Adrenal gland (tissue), 12 donors: ENCODE data around the gene ZGLP1. TPM values are rescaled to one million over a fixed set of nuclear protein-coding genes. Genes with fewer than 3 reads are reported as not detected.

Experiments used
- DNase-seq, 7 donors: peaks; one replicate each; pipeline ENCODE4 v3.0.0-alpha.2; 2019 to 2020
- H3K27ac ChIP-seq, 5 donors: fragments of 200-600 bp; sonication (generic) in 4 of 5; 1 replicate in 3 of 5; 2 replicates in 2 of 5; pipeline versions ENCODE4 v1.5.1 to v1.8.0; 2016 to 2020; ENCODE audit warnings: mild to moderate bottlenecking in 1 of 5
- H3K27me3 ChIP-seq: fragments of 200-600 bp; 2 replicates; pipeline ENCODE4 v1.8.0; 2021
- H3K36me3 ChIP-seq, 2 donors: fragments of 200-600 bp; replicated peaks in 1 of 2; 1 replicate in 1 of 2; 2 replicates in 1 of 2; pipeline versions ENCODE4 v1.5.1 to v1.8.0; 2018 to 2022
- H3K4me1 ChIP-seq, 2 donors: fragments of 200-600 bp; replicated peaks in 1 of 2; 1 replicate in 1 of 2; 2 replicates in 1 of 2; pipeline versions ENCODE4 v1.5.1 to v1.8.0; 2018 to 2021
- H3K4me3 ChIP-seq, 4 donors: fragments of 200-600 bp; sonication (generic) in 3 of 4; one replicate each; pipeline ENCODE4 v1.5.1; 2016 to 2018
- H3K9me3 ChIP-seq, 3 donors: fragments of 200-600 bp; sonication (generic) in 1 of 3; replicated peaks in 1 of 3; 1 replicate in 2 of 3; 2 replicates in 1 of 3; pipeline versions ENCODE4 v1.5.1 to v1.8.0; 2016 to 2021
- CTCF ChIP-seq, 6 experiments: fragments of 450-650 bp in 4 of 6; fragments of 200-600 bp in 2 of 6; sonication (generic) in 1 of 6; IDR thresholded peaks; 1 replicate in 5 of 6; 2 replicates in 1 of 6; pipeline versions ENCODE4 v1.5.1 to v1.8.0; 2016 to 2021; ENCODE audit warnings: antibody characterized with exemption in 6 of 6, mild to moderate bottlenecking in 2 of 6, moderate library complexity in 1 of 6
- POLR2A ChIP-seq, 2 donors: fragments of 450-650 bp; IDR thresholded peaks; one replicate each; pipeline ENCODE4 v1.6.1; 2017; ENCODE audit warnings: antibody characterized with exemption in 2 of 2, mild to moderate bottlenecking in 2 of 2, moderate library complexity in 1 of 2
- WGBS, 4 donors: extraction: QIAGEN DNeasy Blood & Tissue Kit in 2 of 4; methylation state at CpG; one replicate each; pipeline versions ENCODE4 v1.1.5 to v1.1.7; 2013 to 2017; 5-methylcytosine and 5-hydroxymethylcytosine counted together
- intact Hi-C, 2 donors: fragments of 100-400 bp; cut with DNase I; formaldehyde crosslinking; loops; one replicate each; pipeline versions ENCODE4 v1.14.1 to v1.15.0; 2022 to 2023
- polyA plus RNA-seq, 3 donors: library from polyadenylated mRNA; stranded (reverse); fragments of 200-250 nt in 2 of 3; fragments of 350-450 nt in 1 of 3; fragmentation: Illumina TruSeq in 1 of 3; extraction: RNeasy Lipid Tissue Mini Kit (QIAGEN cat#74804) in 1 of 3; gene quantifications; one replicate each; pipeline ENCODE4 v1.2.3, GENCODE V29; 2013 to 2014
- total RNA-seq, 9 donors: library from RNA; depleted of rRNA in 4 of 9; stranded (reverse); fragments of >200 nt in 4 of 9; fragments of 120-200 nt in 1 of 9; fragmentation: NEBNext Ultra II Directional in 1 of 9; extraction: Animal tissue kit (Norgen Biotek cat#: 25700) in 1 of 9; gene quantifications; one replicate each; pipeline versions ENCODE4 v1.1.0 to v1.2.4, GENCODE V29; 2013 to 2023
- donor health status: healthy with polysubstance abuse.
- donor health status: Bipolar disorder and iron deficiency.
- donor health status: DM: yes; HTN: yes; CAD: no.
- donor health status: DM: no; HTN: no; CAD: no.
- donor health status: DM: no; HTN: no; CAD: no.
- donor health status: DM: yes; HTN: yes; CAD: no.

Gene ZGLP1
- total and polyA plus RNA-seq, 12 donors = 0.48 to 38.8 (median 2.8) TPM; not detected in 2

- Histone ChIP-seq H3K27ac (peak overlapping the region in 1 of 5 donors; percentile 94), H3K27me3 (no peaks in the 10 kb centered on the region), H3K4me1 (peaks cover 13 to 17% of the 10 kb centered on the region in 2 donors), H3K9me3 (no peaks in the 10 kb centered on the region), H3K36me3 (peaks cover 0 to under 1% of the 10 kb centered on the region in 2 donors), H3K4me3 (no peak overlapping the region)
- intact Hi-C loops = loop anchor here in 1 of 2 donors (5.0 kb wide), 1 partner anchor 57 kb away; no protein-coding TSS in a partner anchor
- WGBS, 4 donors = 57 to 77% (median 66%) methylated on average over 5 to 26 of the region's 26 CpGs
- TF ChIP-seq POLR2A (IDR thresholded peaks at IDR 0.05) = no peak
- no peak for TF ChIP-seq CTCF (IDR thresholded peaks at IDR 0.05)
- no peak for DNase-seq
Observed at GRCh38 chr19:10335352-10335985, 25.9 kb upstream of the ZGLP1 start.

DNA sequence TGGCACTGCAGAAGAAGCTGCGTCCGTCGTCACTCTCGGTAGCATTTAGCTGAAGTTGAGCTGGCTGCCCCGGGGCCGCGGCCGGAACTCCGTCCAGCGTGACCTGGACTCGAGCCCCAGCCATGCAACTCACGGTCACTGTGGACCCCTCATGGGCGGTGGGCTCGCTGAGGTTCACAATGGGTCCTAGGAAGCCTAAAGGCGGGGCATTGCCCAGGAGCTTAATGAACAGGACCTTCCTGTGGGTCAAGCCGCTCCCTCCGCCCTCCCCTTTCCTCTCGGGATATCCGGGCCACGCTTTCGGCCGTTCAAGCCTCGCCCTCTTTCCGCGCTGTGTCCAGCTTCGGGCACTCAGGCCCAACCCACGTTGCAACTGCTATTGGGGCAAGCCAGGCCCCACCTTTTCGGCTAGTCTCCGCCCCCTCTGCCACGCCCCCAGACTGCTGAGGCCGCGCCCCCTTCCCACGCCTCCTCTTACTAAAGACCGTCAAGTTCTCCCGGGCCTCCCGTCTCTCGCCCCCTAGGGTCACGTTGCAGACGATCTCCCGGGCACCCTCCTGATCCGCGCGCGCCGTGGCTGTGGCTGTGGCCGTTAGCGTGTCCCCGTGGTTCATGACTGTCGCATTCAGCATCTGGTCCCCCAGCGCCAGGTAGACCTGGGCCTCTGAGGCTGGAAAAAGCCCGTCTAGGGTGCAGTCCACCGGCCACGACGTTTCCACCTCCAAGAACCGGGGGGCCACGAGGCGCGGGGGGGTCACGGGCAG is 25.2 kb upstream of the ZGLP1 start:
- peaks cover 0 to 6% of the 10 kb centered on the region in 2 donors for H3K36me3 ChIP-seq
- H3K4me1 ChIP-seq = peaks cover 13 to 17% of the 10 kb centered on the region in 2 donors
- intact Hi-C loops = loop anchor here in 1 of 2 donors (5.0 kb wide), 1 partner anchor 58 kb away; no protein-coding TSS in a partner anchor
- peak overlapping the region in 3 of 4 donors; percentile 25 to 84 (median 62) for H3K4me3 ChIP-seq
- TF ChIP-seq POLR2A (IDR thresholded peaks at IDR 0.05) = peak in 1 of 2 donors; percentile 85
- peak in 1 of 6 experiments; percentile 11 for TF ChIP-seq CTCF (IDR thresholded peaks at IDR 0.05)
- peak overlapping the region; percentile 39 to 94 (median 85) for H3K27ac ChIP-seq
- WGBS, 4 donors = 7 to 27% (median 17%) methylated on average over 10 to 59 of the region's 59 CpGs
- peak; percentile 95 to 97 (median 97) for DNase-seq
- H3K9me3 ChIP-seq = no peaks in the 10 kb centered on the region
- H3K27me3 ChIP-seq = no peaks in the 10 kb centered on the region

DNA sequence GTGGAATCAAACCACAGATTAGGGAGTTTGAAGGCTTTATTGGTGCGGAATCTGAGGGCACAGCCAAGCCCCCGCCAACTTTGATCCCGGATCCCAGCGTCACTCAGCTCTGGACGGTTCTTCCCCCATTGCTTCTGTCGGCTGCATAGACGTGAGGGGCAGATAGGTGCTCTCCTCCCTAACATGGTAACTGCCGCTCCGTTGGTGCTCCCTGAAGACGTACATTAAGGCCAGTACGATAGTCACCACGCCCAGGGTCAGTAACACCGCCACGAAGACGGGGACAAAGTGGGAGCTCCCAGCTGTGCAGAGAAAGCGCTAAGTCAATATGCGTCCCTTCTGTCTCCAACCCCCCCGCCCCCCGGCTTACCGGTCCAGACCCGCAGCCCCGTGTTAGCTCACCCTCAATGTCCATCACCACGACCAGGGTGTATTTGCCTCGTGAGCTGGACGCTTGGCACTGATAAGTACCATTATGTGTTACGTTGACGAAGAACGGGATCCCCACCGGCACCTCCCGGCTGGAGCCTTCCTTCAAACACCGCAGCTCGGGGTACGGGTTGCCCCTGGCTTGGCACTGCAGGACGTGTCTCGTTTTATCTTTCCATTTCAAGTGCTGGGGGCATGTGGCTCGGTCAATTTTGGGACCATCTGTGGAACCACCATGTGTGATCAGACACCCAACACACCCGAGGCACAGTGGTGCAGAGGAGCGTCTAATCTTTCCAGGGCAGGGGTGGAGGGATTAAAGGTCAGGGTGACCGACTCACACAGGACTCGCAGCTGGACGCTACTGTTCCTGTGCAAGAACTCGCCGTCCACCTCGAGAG is 24.4 kb upstream of the ZGLP1 start:
- intact Hi-C loops = no loop called here
- Histone ChIP-seq H3K27ac (peak overlapping the region; percentile 39 to 94 (median 85)), H3K27me3 (no peaks in the 10 kb centered on the region), H3K9me3 (no peaks in the 10 kb centered on the region), H3K36me3 (peaks cover 0 to 14% of the 10 kb centered on the region in 2 donors), H3K4me1 (peaks cover 13 to 17% of the 10 kb centered on the region in 2 donors), H3K4me3 (peak overlapping the region in 3 of 4 donors; percentile 25 to 84 (median 62))
- DNase-seq = peak in 2 of 7 donors; percentile 27 to 56
- TF ChIP-seq POLR2A (IDR thresholded peaks at IDR 0.05) = no peak
- no peak for TF ChIP-seq CTCF (IDR thresholded peaks at IDR 0.05)
- WGBS, 4 donors = 13 to 22% (median 16%) methylated on average over 20 to 44 of the region's 44 CpGs
